Astrocyte (in vitro differentiated cells and primary cell): ENCODE measurements around the gene ADCY4. TPM values are rescaled to one million over a fixed set of nuclear protein-coding genes. Genes with fewer than 3 reads are reported as not detected.

Experiments
- DNase-seq: peaks from one replicate; pipeline ENCODE4 v3.0.0-alpha.2; 2010; ENCODE audit warnings: low read depth
- FAIRE-seq: peaks from 2 replicates; lab custom pipeline; 2011; peaks lifted over from hg19 to GRCh38; lab: Jason Lieb, UNC
- H2AFZ ChIP-seq: 2 replicates; pipeline ENCODE4 v1.6.0; 2012; ENCODE audit warnings: low read depth, low read length, inconsistent platforms
- H3K27ac ChIP-seq: 2 replicates; pipeline ENCODE4 v1.5.1; 2011; ENCODE audit warnings: low read depth, low read length, inconsistent platforms
- H3K27me3 ChIP-seq: 2 replicates; pipeline ENCODE4 v1.6.0; 2011; ENCODE audit warnings: low read length, inconsistent platforms; ENCODE audit not compliant: insufficient read depth
- H3K36me3 ChIP-seq: 2 replicates; pipeline ENCODE4 v1.5.1; 2011; ENCODE audit warnings: low read length, inconsistent platforms; ENCODE audit not compliant: insufficient read depth
- H3K4me1 ChIP-seq: 2 replicates; pipeline ENCODE4 v1.5.1; 2011; ENCODE audit warnings: low read length, inconsistent platforms; ENCODE audit not compliant: insufficient read depth
- H3K4me2 ChIP-seq: 2 replicates; pipeline ENCODE4 v1.6.0; 2012; ENCODE audit warnings: low read length, inconsistent platforms
- H3K4me3 ChIP-seq: 2 replicates; pipeline ENCODE4 v1.5.1; 2011; ENCODE audit warnings: low read depth, mild to moderate bottlenecking, low read length, inconsistent platforms; ENCODE audit not compliant: insufficient read depth
- H3K79me2 ChIP-seq: 2 replicates; pipeline ENCODE4 v1.6.0; 2012; ENCODE audit warnings: mild to moderate bottlenecking, low read length, inconsistent platforms; ENCODE audit not compliant: insufficient read depth
- H3K9ac ChIP-seq: 2 replicates; pipeline ENCODE4 v1.6.0; 2012; ENCODE audit warnings: mild to moderate bottlenecking, low read length, inconsistent platforms
- H3K9me3 ChIP-seq: 2 replicates; pipeline ENCODE4 v1.5.1; 2012; ENCODE audit warnings: low read depth, mild to moderate bottlenecking, low read length, inconsistent platforms; ENCODE audit not compliant: insufficient read depth
- H4K20me1 ChIP-seq: 2 replicates; pipeline ENCODE4 v1.6.0; 2012; ENCODE audit warnings: low read length, inconsistent platforms; ENCODE audit not compliant: insufficient read depth
- H3K27ac Mint-ChIP-seq: one replicate; pipeline ENCODE4 v1.8.0; 2021; ENCODE audit warnings: mild to moderate bottlenecking, mixed read lengths; ENCODE audit not compliant: unreplicated experiment
- H3K27me3 Mint-ChIP-seq: one replicate; pipeline ENCODE4 v1.8.0; 2021; ENCODE audit warnings: low read depth, mixed read lengths; ENCODE audit not compliant: unreplicated experiment
- H3K36me3 Mint-ChIP-seq: one replicate; pipeline ENCODE4 v1.8.0; 2021; ENCODE audit warnings: low read depth, mixed read lengths; ENCODE audit not compliant: unreplicated experiment
- H3K4me1 Mint-ChIP-seq: one replicate; pipeline ENCODE4 v1.8.0; 2021; ENCODE audit warnings: low read depth, mixed read lengths; ENCODE audit not compliant: unreplicated experiment
- H3K4me3 Mint-ChIP-seq: one replicate; pipeline ENCODE4 v1.8.0; 2021; ENCODE audit warnings: mild to moderate bottlenecking, moderate library complexity, mixed read lengths; ENCODE audit not compliant: unreplicated experiment
- H3K9me3 Mint-ChIP-seq: one replicate; pipeline ENCODE4 v1.8.0; 2021; ENCODE audit warnings: mild to moderate bottlenecking, mixed read lengths; ENCODE audit not compliant: unreplicated experiment
- EZH2 ChIP-seq: IDR thresholded peaks from 2 replicates; pipeline ENCODE4 v1.6.1; 2012; ENCODE audit warnings: mild to moderate bottlenecking, low read length, inconsistent platforms; ENCODE audit not compliant: insufficient read depth
- total RNA-seq: library from RNA; stranded (reverse); gene quantifications from 2 replicates; pipeline ENCODE4 v1.2.1, GENCODE V29; 2021
- TF ChIP-seq, protein P1 (sequence below): IDR thresholded peaks from 2 replicates; pipeline ENCODE4 v1.5.1; 2011; ENCODE audit warnings: low read depth, mild to moderate bottlenecking, inconsistent platforms, low read length, moderate library complexity; ENCODE audit not compliant: insufficient read depth

Gene ADCY4
- total RNA-seq, 1 donor from 2014 or later = 0.32 TPM

DNA sequence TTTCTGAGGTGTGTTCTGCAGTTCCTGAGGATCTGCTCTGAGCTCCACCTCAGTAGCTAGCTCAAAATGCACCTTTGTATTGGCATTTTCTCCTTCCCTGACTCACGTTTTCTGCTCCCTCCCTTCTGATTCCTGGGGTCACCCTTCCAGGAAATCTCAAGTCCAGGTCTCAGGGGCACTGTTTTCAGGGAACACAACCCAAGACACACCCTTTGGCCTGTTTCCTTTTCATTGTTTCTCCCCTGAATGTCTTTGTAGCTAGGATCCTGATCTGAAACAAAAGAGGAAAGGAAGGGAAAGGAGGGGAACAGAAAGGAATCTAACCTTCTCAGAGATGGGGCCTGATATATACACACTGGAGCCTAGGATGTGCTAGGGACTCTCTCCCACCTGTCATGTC, 12.3 kb upstream of the ADCY4 start:
- Histone ChIP-seq H3K36me3 (no peaks in the 10 kb centered on the region), H3K79me2 (no peaks in the 10 kb centered on the region), H3K9ac (no peak overlapping the region), H3K27ac (no peak overlapping the region), H4K20me1 (no peaks in the 10 kb centered on the region), H2AFZ (no peak overlapping the region), H3K27me3 (peaks cover 47% of the 10 kb centered on the region), H3K4me2 (no peak overlapping the region), H3K4me1 (no peaks in the 10 kb centered on the region), H3K4me3 (no peak overlapping the region), H3K9me3 (no peaks in the 10 kb centered on the region)
- Mint-ChIP-seq H3K27me3 (peaks cover 56% of the 10 kb centered on the region), H3K27ac (no peak overlapping the region), H3K4me3 (no peak overlapping the region), H3K4me1 (peaks cover 5% of the 10 kb centered on the region), H3K36me3 (no peaks in the 10 kb centered on the region), H3K9me3 (peaks cover 2% of the 10 kb centered on the region)
- DNase-seq = no peak
- FAIRE-seq = no peak
- TF ChIP-seq EZH2 = no peak
- TF ChIP-seq, protein P1, sequence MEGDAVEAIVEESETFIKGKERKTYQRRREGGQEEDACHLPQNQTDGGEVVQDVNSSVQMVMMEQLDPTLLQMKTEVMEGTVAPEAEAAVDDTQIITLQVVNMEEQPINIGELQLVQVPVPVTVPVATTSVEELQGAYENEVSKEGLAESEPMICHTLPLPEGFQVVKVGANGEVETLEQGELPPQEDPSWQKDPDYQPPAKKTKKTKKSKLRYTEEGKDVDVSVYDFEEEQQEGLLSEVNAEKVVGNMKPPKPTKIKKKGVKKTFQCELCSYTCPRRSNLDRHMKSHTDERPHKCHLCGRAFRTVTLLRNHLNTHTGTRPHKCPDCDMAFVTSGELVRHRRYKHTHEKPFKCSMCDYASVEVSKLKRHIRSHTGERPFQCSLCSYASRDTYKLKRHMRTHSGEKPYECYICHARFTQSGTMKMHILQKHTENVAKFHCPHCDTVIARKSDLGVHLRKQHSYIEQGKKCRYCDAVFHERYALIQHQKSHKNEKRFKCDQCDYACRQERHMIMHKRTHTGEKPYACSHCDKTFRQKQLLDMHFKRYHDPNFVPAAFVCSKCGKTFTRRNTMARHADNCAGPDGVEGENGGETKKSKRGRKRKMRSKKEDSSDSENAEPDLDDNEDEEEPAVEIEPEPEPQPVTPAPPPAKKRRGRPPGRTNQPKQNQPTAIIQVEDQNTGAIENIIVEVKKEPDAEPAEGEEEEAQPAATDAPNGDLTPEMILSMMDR = no peak

DNA sequence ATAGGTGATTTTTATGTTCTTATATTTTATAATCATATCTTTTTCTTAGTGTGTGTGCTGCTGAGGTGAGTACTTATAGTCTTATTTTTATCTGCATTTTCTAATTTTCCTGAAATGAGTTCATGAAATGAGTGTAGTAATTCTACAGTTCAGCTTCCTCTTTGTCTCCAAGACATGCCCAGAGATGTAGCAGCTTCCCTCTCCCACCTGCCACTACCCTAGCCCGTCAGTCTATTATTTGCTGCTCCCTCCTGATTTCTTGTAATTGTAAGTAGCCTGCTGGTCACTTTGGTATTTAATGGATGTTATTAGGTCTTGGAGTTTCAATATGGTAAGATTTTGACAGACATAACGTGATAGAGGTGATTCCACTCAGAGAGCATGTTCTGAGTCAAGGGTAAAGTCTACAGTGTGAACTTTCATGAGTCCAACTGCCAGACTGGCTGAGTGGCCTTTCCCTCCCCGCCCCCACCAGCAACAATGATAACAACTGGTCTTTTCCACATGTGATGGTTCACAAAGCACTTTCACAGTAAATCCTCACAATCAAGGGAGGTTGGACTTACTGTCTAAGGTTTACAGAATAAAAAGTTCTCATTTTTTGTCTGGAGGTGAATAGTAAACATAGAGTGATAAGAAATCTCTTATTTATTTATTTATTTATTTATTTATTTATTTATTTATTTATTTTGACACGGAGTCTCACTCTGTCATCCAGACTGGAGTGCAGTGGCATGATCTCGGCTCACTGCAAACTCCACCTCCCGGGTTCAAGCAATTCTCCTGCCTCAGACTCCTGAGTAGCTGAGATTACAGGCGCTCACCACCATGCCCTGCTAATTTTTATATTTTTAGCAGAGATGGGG, 9.2 kb upstream of the ADCY4 start:
- no peak for TF ChIP-seq EZH2
- TF ChIP-seq, protein P1 = no peak
- no peaks in the 10 kb centered on the region for H3K79me2 ChIP-seq
- H2AFZ ChIP-seq = no peak overlapping the region
- no peaks in the 10 kb centered on the region for H3K36me3 ChIP-seq
- no peak overlapping the region for H3K4me3 Mint-ChIP-seq
- H3K9ac ChIP-seq = no peak overlapping the region
- no peaks in the 10 kb centered on the region for H3K4me1 ChIP-seq
- no peak overlapping the region for H3K4me2 ChIP-seq
- H3K9me3 Mint-ChIP-seq = peaks cover 3% of the 10 kb centered on the region
- no peak overlapping the region for H3K4me3 ChIP-seq
- peaks cover 39% of the 10 kb centered on the region for H3K27me3 ChIP-seq
- FAIRE-seq = no peak
- H3K27ac Mint-ChIP-seq = no peak overlapping the region
- H3K27ac ChIP-seq = no peak overlapping the region
- H4K20me1 ChIP-seq = no peaks in the 10 kb centered on the region
- no peaks in the 10 kb centered on the region for H3K36me3 Mint-ChIP-seq
- peaks cover 49% of the 10 kb centered on the region for H3K27me3 Mint-ChIP-seq
- DNase-seq = no peak
- peaks cover 5% of the 10 kb centered on the region for H3K4me1 Mint-ChIP-seq
- H3K9me3 ChIP-seq = no peaks in the 10 kb centered on the region

DNA sequence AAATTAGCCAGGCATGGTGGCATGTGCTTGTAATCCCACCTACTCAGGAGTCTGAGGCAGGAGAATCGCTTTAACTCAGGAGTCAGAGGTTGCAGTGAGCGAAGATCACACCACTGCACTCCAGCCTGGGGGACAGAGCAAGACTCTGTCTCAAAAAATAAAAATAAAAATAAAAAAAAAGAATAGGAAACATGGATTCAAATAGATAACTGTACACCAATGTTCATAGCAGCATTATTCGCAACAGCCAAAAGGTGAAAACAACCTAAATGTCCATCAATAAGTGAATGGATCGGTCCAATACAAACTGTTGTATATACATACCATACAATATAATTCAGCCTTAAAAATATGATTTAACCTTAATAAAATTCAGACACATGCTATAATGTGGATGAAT, 8.0 kb upstream of the ADCY4 start:
- Histone ChIP-seq H3K36me3 (no peaks in the 10 kb centered on the region), H3K27me3 (peaks cover 46% of the 10 kb centered on the region)
- peaks cover 3% of the 10 kb centered on the region for H3K9me3 Mint-ChIP-seq

More for the DNA sequence above, 8.0 kb upstream of the ADCY4 start:
- H3K4me2 ChIP-seq = no peak overlapping the region
- no peaks in the 10 kb centered on the region for H3K4me1 ChIP-seq
- H3K27ac ChIP-seq = no peak overlapping the region
- H3K4me1 Mint-ChIP-seq = peaks cover 5% of the 10 kb centered on the region
- no peak for DNase-seq
- TF ChIP-seq, protein P1 = no peak
- TF ChIP-seq EZH2 = no peak
- no peak overlapping the region for H3K4me3 ChIP-seq
- H2AFZ ChIP-seq = no peak overlapping the region
- no peak overlapping the region for H3K27ac Mint-ChIP-seq
- peaks cover under 1% of the 10 kb centered on the region for H3K36me3 Mint-ChIP-seq
- H3K79me2 ChIP-seq = no peaks in the 10 kb centered on the region
- H3K27me3 Mint-ChIP-seq = peaks cover 55% of the 10 kb centered on the region
- H3K4me3 Mint-ChIP-seq = no peak overlapping the region
- no peak for FAIRE-seq
- no peak overlapping the region for H3K9ac ChIP-seq
- H3K9me3 ChIP-seq = no peaks in the 10 kb centered on the region
- no peaks in the 10 kb centered on the region for H4K20me1 ChIP-seq
